Sigmoid colon (tissue), 4 donors: ENCODE measurements around the gene MYRIP.

Experiments used
- POLR2AphosphoS5 ChIP-seq, 4 donors: sonication (generic); formaldehyde crosslinking; IDR thresholded peaks; one replicate each; pipeline ENCODE4 v1.6.1; 2017; ENCODE audit warnings: antibody characterized with exemption in 4 of 4
- TF ChIP-seq, protein P1 (sequence below), 4 experiments: fragments of 450-650 bp in 3 of 4; fragments of 200-600 bp in 1 of 4; IDR thresholded peaks; one replicate each; pipeline ENCODE4 v1.5.1; 2016 to 2019; ENCODE audit warnings: antibody characterized with exemption in 4 of 4, mild to moderate bottlenecking in 3 of 4, moderate library complexity in 2 of 4

GRCh38 chr3:39905788-39906187 is 96.4 kb downstream of the MYRIP start:
- TF ChIP-seq, protein P1, sequence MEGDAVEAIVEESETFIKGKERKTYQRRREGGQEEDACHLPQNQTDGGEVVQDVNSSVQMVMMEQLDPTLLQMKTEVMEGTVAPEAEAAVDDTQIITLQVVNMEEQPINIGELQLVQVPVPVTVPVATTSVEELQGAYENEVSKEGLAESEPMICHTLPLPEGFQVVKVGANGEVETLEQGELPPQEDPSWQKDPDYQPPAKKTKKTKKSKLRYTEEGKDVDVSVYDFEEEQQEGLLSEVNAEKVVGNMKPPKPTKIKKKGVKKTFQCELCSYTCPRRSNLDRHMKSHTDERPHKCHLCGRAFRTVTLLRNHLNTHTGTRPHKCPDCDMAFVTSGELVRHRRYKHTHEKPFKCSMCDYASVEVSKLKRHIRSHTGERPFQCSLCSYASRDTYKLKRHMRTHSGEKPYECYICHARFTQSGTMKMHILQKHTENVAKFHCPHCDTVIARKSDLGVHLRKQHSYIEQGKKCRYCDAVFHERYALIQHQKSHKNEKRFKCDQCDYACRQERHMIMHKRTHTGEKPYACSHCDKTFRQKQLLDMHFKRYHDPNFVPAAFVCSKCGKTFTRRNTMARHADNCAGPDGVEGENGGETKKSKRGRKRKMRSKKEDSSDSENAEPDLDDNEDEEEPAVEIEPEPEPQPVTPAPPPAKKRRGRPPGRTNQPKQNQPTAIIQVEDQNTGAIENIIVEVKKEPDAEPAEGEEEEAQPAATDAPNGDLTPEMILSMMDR (IDR thresholded peaks at IDR 0.05) = no peak
- no peak for TF ChIP-seq POLR2AphosphoS5 (IDR thresholded peaks at IDR 0.05)
